GM12878 (cell line): ENCODE results near the gene DUSP10. TPM values are rescaled to one million over a fixed set of nuclear protein-coding genes. Genes with fewer than 3 reads are reported as not detected.

ENCODE experiments used
- CREM ChIP-seq: IDR thresholded peaks from 2 replicates; pipeline ENCODE4 v1.6.1; 2014; ENCODE audit warnings: antibody characterized with exemption, low read depth
- DPF2 ChIP-seq: fragments of 450-650 bp; IDR thresholded peaks from 2 replicates; pipeline ENCODE4 v1.6.1; 2017; ENCODE audit warnings: mild to moderate bottlenecking
- HDAC6 ChIP-seq: fragments of 200-600 bp; sonication (generic); IDR thresholded peaks from one replicate; pipeline ENCODE4 v1.8.0; 2017; ENCODE audit warnings: antibody characterized with exemption; ENCODE audit not compliant: unreplicated experiment
- IRF4 ChIP-seq: IDR thresholded peaks from 2 replicates; pipeline ENCODE4 v1.6.1; 2011; ENCODE audit warnings: low read depth, low read length
- KDM1A ChIP-seq: fragments of 200-600 bp; sonication (generic); IDR thresholded peaks from 2 replicates; pipeline ENCODE4 v1.6.1; 2016; ENCODE audit warnings: borderline replicate concordance
- MEF2B ChIP-seq: fragments of 450-650 bp; IDR thresholded peaks from 2 replicates; pipeline ENCODE4 v1.6.1; 2018; ENCODE audit warnings: mild to moderate bottlenecking, moderate library complexity; ENCODE audit not compliant: partially characterized antibody, poor library complexity, severe bottlenecking
- MTA2 ChIP-seq: fragments of 450-650 bp; IDR thresholded peaks from 2 replicates; pipeline ENCODE4 v1.6.1; 2016; ENCODE audit warnings: low read depth, mild to moderate bottlenecking, moderate library complexity
- POU2F2 ChIP-seq: IDR thresholded peaks from 3 replicates; pipeline ENCODE4 v1.6.1; 2011; ENCODE audit warnings: low read depth, mild to moderate bottlenecking, low read length, borderline replicate concordance
- RBBP5 ChIP-seq: fragments of 200-600 bp; sonication (generic); conservative IDR thresholded peaks from 2 replicates; pipeline ENCODE4 v1.6.1; 2016
- SPI1 ChIP-seq: IDR thresholded peaks from 2 replicates; pipeline ENCODE4 v1.6.1; 2011; ENCODE audit warnings: low read depth, mild to moderate bottlenecking, low read length, moderate library complexity, borderline replicate concordance; ENCODE audit not compliant: insufficient read depth
- TAF1 ChIP-seq: IDR thresholded peaks from 2 replicates; pipeline ENCODE4 v1.6.1; 2011; ENCODE audit warnings: mild to moderate bottlenecking, low read depth, low read length, borderline replicate concordance
- ZNF622 ChIP-seq: fragments of 450-650 bp; IDR thresholded peaks from 2 replicates; pipeline ENCODE4 v1.6.1; 2017; ENCODE audit warnings: mild to moderate bottlenecking, inconsistent platforms
- ZSCAN29 ChIP-seq: fragments of 450-650 bp; IDR thresholded peaks from 2 replicates; pipeline ENCODE4 v1.6.1; 2017; ENCODE audit warnings: mild to moderate bottlenecking, moderate library complexity
- polyA plus RNA-seq, 11 experiments: library from polyadenylated mRNA; depleted of rRNA in 4 of 11; unstranded in 6 of 11; stranded (reverse) in 5 of 11; fragments of >200 nt; fragmentation: Nextera tagmentation in 4 of 11; fragmentation: Illumina TruSeq in 1 of 11; extraction: Ambion mirVana in 4 of 11; extraction: Trizol in 1 of 11; gene quantifications; 1 replicate in 1 of 11; 2 replicates in 10 of 11; pipeline versions ENCODE4 v1.2.1 to v1.2.3, GENCODE V29; 2011 to 2016; ENCODE audit warnings: inconsistent platforms in 2 of 11, missing spikeins in 2 of 11, low read depth in 1 of 11
- total RNA-seq, 4 experiments: library from RNA; depleted of rRNA in 3 of 4; stranded (reverse); fragments of >200 nt in 3 of 4; fragmentation: Illumina TruSeq in 1 of 4; extraction: Trizol in 1 of 4; gene quantifications; 2 replicates each; pipeline versions ENCODE4 v1.2.1 to v1.2.3, GENCODE V29; 2013 to 2021
- TF ChIP-seq, protein P1 (sequence below): IDR thresholded peaks from 2 replicates; pipeline ENCODE4 v1.6.1; 2012; ENCODE audit warnings: improper control_type of control experiment, low read depth, low read length; ENCODE audit not compliant: insufficient replicate concordance
- TF ChIP-seq, protein P2 (sequence below): IDR thresholded peaks from 2 replicates; pipeline ENCODE4 v1.6.1; 2011; ENCODE audit warnings: borderline replicate concordance, low read depth, mild to moderate bottlenecking, moderate library complexity, low read length; ENCODE audit not compliant: insufficient read depth, poor library complexity, severe bottlenecking
- TF ChIP-seq, protein P3 (sequence below): fragments of 450-650 bp; IDR thresholded peaks from 2 replicates; pipeline ENCODE4 v1.6.1; 2016; ENCODE audit warnings: mild to moderate bottlenecking
- TF ChIP-seq, protein P4 (sequence below): fragments of 450-650 bp; IDR thresholded peaks from 2 replicates; pipeline ENCODE4 v1.6.1; 2014; ENCODE audit warnings: mild to moderate bottlenecking
- TF ChIP-seq, protein P5 (sequence below): IDR thresholded peaks from 2 replicates; pipeline ENCODE4 v1.6.1; 2011; ENCODE audit warnings: low read depth, low read length, improper control_type of control experiment, borderline replicate concordance
- TF ChIP-seq, protein P6 (sequence below): IDR thresholded peaks from 2 replicates; pipeline ENCODE4 v1.6.1; 2012; ENCODE audit warnings: low read depth, low read length, improper control_type of control experiment

Gene DUSP10
- total and polyA plus RNA-seq, 10 of the 15 experiments (the other 5 are each of a cell fraction or from before 2014, with no cell fraction given): 20.3 to 38.4 (median 27.8) TPM

DNA sequence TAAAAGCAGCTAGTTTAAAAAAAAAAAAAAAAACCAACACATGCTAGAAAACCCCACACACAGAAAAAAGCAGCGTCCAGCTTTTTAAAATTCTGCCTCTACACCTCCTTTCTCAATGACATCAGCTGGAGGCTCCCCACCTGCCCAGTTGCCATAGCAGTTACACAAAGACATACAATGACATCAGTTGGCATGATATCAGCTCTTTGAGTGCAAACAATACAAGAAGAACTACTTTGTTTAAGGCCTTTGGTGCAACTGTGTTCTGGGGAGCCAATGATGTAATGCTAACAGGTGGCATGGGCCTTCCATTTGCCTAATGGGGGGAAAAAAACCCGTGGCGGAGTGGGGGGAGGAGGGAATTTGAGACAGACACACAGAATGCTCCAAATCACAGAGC, 32.9 kb downstream of the DUSP10 start (continued):
- TF ChIP-seq MEF2B (peak; percentile 18), TAF1 (no peak), IRF4 (no peak), SPI1 (no peak), HDAC6 (no peak), KDM1A (no peak), DPF2 (no peak), RBBP5 (no peak), ZSCAN29 (no peak), CREM (peak; percentile 84), POU2F2 (peak; percentile 66; the same call in 1 of the 3 replicates), ZNF622 (no peak), MTA2 (peak; percentile 72; the same call in 1 of the 2 replicates)
- TF ChIP-seq, protein P1, sequence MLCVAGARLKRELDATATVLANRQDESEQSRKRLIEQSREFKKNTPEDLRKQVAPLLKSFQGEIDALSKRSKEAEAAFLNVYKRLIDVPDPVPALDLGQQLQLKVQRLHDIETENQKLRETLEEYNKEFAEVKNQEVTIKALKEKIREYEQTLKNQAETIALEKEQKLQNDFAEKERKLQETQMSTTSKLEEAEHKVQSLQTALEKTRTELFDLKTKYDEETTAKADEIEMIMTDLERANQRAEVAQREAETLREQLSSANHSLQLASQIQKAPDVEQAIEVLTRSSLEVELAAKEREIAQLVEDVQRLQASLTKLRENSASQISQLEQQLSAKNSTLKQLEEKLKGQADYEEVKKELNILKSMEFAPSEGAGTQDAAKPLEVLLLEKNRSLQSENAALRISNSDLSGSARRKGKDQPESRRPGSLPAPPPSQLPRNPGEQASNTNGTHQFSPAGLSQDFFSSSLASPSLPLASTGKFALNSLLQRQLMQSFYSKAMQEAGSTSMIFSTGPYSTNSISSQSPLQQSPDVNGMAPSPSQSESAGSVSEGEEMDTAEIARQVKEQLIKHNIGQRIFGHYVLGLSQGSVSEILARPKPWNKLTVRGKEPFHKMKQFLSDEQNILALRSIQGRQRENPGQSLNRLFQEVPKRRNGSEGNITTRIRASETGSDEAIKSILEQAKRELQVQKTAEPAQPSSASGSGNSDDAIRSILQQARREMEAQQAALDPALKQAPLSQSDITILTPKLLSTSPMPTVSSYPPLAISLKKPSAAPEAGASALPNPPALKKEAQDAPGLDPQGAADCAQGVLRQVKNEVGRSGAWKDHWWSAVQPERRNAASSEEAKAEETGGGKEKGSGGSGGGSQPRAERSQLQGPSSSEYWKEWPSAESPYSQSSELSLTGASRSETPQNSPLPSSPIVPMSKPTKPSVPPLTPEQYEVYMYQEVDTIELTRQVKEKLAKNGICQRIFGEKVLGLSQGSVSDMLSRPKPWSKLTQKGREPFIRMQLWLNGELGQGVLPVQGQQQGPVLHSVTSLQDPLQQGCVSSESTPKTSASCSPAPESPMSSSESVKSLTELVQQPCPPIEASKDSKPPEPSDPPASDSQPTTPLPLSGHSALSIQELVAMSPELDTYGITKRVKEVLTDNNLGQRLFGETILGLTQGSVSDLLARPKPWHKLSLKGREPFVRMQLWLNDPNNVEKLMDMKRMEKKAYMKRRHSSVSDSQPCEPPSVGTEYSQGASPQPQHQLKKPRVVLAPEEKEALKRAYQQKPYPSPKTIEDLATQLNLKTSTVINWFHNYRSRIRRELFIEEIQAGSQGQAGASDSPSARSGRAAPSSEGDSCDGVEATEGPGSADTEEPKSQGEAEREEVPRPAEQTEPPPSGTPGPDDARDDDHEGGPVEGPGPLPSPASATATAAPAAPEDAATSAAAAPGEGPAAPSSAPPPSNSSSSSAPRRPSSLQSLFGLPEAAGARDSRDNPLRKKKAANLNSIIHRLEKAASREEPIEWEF: no peak
- TF ChIP-seq, protein P2, sequence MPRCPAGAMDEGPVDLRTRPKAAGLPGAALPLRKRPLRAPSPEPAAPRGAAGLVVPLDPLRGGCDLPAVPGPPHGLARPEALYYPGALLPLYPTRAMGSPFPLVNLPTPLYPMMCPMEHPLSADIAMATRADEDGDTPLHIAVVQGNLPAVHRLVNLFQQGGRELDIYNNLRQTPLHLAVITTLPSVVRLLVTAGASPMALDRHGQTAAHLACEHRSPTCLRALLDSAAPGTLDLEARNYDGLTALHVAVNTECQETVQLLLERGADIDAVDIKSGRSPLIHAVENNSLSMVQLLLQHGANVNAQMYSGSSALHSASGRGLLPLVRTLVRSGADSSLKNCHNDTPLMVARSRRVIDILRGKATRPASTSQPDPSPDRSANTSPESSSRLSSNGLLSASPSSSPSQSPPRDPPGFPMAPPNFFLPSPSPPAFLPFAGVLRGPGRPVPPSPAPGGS: no peak
- TF ChIP-seq, protein P3, sequence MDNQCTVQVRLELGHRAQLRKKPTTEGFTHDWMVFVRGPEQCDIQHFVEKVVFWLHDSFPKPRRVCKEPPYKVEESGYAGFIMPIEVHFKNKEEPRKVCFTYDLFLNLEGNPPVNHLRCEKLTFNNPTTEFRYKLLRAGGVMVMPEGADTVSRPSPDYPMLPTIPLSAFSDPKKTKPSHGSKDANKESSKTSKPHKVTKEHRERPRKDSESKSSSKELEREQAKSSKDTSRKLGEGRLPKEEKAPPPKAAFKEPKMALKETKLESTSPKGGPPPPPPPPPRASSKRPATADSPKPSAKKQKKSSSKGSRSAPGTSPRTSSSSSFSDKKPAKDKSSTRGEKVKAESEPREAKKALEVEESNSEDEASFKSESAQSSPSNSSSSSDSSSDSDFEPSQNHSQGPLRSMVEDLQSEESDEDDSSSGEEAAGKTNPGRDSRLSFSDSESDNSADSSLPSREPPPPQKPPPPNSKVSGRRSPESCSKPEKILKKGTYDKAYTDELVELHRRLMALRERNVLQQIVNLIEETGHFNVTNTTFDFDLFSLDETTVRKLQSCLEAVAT: no peak; the same call in 1 of the 2 replicates
- TF ChIP-seq, protein P4, sequence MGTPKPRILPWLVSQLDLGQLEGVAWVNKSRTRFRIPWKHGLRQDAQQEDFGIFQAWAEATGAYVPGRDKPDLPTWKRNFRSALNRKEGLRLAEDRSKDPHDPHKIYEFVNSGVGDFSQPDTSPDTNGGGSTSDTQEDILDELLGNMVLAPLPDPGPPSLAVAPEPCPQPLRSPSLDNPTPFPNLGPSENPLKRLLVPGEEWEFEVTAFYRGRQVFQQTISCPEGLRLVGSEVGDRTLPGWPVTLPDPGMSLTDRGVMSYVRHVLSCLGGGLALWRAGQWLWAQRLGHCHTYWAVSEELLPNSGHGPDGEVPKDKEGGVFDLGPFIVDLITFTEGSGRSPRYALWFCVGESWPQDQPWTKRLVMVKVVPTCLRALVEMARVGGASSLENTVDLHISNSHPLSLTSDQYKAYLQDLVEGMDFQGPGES: no peak
- TF ChIP-seq, protein P5, sequence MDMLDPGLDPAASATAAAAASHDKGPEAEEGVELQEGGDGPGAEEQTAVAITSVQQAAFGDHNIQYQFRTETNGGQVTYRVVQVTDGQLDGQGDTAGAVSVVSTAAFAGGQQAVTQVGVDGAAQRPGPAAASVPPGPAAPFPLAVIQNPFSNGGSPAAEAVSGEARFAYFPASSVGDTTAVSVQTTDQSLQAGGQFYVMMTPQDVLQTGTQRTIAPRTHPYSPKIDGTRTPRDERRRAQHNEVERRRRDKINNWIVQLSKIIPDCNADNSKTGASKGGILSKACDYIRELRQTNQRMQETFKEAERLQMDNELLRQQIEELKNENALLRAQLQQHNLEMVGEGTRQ: no peak
- TF ChIP-seq, protein P6, sequence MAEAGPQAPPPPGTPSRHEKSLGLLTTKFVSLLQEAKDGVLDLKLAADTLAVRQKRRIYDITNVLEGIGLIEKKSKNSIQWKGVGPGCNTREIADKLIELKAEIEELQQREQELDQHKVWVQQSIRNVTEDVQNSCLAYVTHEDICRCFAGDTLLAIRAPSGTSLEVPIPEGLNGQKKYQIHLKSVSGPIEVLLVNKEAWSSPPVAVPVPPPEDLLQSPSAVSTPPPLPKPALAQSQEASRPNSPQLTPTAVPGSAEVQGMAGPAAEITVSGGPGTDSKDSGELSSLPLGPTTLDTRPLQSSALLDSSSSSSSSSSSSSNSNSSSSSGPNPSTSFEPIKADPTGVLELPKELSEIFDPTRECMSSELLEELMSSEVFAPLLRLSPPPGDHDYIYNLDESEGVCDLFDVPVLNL: no peak
